ENCODE measurements around the gene ESPN.
A peak's percentile ranks its signal among the peaks of the same experiment; 100 is the strongest.

The ESPN gene

DNA sequence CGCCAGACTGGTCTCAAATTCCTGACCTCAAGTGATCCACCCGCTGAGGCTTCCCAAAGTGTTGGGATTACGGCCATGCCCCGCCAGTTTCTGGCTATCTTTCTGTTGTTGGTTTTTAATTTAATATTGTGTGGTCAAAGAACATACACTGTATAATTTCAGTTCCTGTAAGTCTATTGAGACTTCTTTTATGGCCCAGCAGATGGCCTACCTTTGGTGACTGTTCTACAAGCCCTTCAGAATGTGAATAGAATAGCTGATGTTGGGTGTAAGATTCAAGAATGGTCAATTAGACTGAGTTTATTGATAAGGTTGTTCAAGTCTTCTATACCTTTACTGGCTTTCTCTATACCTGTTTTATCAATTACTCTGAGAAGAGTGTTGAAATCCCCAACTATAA lies 15.5 kb upstream of the ESPN start:
- DNase-seq: peak in 1 of 2 experiments; percentile 16

DNA sequence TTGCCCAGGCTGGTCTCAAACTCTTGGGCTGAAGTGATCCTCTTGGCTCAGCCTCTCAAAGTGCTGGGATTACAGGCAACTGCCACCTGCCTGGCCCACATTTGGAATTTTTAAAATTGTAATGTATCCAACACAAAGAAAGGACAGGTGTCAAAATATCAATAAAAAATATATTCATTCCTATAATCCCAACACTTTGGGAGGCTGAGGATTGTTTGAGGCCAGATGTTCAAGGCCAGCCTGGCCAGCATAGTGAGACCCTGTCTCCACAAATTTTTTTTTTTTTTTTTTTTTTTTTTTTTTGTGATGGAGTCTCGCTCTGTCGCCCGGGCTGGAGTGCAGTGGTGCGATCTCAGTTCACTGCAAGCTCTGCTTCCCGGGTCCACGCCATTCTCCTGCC lies 14.8 kb upstream of the ESPN start:
- DNase-seq: no peak

DNA sequence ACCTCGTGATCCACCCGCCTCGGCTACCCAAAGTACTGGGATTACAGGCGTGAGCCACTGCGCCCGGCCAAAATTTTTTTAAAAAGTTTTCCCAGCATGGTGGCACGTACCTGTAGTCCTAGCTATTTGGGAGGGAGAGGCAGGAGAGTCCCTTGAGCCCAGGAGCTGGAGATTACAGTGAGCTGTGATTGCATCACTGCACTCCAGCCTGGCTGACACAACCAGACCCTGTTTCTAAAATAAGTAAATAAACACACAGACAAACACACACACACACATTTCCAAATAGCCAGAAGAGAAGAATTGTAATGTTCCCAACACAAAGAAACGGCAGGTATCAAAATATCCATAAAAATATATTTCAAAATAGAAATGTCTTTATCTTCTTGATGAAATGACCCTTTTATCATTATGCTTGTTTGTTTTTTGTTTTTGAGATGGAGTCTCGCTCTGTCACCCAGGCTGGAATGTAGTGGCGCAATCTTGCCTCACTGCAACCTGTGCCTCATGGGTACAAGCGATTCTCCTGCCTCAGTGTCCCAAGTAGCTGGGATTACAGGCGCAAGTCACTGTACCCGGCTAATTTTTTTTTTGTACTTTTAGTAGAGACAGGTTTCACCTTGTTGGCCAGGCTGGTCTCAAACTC lies 14.2 kb upstream of the ESPN start:
- DNase-seq: no peak

DNA sequence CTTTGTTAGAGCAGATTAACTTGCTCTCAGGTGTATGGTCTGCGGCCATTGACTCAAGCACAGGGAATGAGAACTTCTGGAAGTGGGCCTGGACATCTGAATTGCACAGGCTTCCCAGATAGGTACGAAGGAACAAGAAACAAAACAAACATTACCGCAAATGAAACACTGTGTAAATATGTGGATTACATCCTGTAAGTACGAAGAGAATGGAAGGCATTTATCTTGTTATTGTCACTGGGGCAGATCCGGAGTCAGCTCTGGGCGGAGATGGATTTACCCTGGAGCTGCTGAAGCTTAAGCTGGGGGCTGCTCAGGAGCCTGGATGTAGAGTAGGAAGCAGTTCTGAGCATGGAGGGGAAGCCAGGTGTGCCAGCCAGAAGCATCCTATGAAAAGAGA lies 11.7 kb upstream of the ESPN start:
- no peak for DNase-seq

- DNase-seq: no peak
Observed at GRCh38 chr1:6414443-6414844, 10.1 kb upstream of the ESPN start.

DNA sequence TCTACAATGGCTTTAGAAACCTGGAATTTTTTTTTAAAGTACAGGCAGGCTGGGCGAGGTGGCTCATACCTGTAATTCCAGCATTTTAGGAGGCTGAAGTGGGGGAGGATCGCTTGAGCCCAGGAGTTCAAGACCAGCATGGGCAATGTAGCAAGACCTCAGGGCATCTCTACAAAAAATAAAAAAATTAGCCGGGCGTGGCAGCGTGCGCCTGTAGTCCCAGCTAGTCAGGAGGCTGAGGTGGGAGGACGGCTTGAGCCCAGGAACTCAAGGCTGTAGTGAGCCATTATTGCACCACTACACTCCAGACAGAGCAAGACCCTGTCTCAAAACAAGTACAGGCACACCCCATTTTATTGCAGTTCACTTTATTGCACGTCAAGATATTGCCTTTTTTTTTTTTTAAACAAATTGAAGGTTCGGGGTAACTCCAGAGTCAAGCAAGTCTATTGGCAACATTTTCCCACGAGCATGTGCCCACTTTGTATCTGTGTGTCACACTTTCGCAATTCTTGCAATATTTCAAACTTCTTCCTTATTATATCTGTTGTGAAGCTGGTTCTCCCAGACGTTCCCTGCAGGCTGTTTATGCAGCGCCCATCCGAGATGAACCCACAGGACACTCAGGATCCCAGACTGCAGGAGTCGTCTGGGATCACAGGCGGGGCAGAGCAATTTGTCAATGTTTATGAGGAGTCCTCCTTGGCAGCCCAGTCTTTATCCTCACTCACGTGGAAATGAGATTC lies 9.5 kb upstream of the ESPN start:
- no peak for DNase-seq

GRCh38 chr1:6416295-6416656 lies 8.3 kb upstream of the ESPN start:
- DNase-seq: no peak

DNA sequence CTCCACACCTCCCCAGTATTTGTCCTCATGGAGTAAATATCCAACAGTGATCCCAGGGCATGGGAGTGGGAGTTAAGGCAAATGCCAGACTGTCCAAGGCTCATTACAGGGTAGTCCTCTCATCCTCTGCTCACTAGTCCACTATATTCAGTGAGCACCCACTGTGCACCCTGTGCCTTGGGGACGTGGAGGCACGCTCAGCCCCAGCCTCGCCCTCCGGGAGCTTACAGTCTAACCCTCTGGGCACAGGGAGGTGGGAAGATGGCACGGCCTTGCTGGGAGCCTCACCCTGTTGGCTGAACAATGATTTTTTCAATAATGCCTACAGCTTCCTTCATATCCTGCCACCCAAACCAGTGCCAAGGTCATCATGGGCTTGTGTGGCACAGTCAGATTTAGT lies 7.7 kb upstream of the ESPN start:
- DNase-seq: no peak

- DNase-seq: no peak
Observed at GRCh38 chr1:6417961-6418667, 6.5 kb upstream of the ESPN start.

DNA sequence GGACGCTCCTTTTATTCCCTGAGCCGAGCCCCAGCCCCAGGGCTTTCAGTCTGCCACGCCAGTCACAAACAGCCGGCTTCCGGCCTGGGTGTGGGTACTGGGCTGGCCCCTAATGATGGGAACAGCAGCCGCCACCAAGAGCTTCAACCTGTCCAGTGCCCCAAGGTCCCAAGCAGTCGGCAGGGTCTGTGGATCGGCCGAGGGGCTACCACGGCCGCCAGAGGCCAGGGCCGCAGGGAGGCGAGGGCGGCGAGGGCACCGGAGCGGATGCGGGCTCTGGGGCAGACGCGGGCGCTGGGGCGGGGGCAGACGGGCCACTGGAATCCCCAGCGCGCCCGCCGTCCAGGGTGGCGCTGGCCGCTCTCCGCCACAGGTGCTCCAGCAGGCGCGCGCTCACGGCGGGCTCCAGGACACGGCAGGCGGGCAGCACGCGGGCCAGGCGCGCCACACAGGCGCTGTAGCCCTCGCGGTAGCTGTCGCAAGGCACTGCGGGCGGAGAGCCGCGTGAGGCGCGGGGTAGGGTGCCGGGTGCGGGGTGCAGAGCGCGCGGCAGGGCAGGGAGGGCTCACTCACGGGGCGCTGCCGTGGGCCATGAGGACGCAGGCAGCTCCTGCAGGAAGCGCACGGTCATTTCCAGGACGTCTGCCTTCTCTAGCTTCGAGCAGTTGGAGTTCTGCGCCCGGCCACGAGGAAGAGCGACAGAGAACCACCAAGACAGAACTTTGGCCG lies 5.7 kb upstream of the ESPN start:
- no peak for DNase-seq

GRCh38 chr1:6419397-6419803 lies 5.2 kb upstream of the ESPN start:
- no peak for DNase-seq

DNA sequence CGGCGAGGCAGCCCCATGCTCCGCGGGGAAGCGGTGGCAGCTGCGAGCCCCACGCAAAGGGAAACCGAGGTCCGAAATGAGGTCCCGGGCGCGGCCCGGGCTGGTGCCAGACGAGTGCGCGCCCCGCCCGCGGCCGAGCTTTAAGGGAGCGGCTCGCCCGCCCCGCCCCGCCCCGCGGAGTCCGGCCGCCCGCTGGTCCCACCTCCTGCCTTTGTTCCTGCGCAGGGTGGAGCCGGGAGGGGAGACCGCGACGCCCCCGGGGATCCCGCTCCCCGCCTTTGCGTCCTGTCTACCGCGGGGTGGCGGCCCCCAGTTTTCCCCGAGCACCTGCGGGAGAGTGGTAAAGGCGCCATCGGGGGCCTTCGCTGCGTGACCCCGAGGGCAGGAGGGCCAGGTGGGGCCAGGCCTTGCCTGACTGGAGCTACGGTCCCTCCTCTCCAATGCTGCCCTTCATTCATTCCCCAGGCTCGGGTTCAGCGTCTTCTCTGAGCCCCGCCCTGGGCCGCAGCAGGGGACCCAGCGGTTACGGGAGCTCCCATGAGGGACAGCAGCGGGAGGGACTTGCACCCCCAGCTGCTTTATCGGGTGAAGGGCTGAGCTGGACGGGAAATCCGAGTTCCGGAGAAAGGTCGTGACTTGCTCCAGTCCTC lies 4.6 kb upstream of the ESPN start, which contains the start of gene HES2:
Gene HES2 (minus strand): TSS at position 116 of the 650 bp plus-strand sequence. CDS start 99 bp downstream, at position 17.
- no peak for DNase-seq

DNA sequence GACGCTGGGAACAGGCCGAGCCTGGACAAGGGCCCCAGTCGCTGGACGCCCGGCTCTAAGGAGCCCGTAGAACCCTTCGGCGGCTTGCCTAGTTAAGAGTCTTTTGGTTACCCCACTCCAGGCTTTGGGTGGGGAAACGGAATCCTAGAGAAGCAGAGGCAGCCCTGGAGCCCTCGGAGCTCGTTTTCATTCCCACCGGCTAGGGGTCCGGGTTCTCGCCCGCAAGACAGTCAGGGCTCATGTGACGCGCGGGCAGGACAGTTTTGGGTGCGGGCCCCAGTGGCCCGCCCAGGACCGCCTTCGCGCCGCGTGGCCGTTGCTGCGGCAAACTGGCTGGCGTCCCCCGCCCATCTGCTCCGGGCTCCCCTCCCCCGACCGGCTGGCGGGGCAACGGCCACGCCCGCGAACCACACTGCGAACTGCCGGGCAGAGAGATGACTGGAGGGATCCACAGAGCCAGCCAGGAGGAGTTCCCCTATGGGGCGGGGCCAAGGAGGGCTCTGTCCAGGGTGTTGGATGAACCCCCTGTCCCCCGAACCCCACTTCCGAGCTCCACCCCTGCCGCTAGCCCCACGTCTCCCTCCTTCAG lies 4.0 kb upstream of the ESPN start:
- no peak for DNase-seq

DNA sequence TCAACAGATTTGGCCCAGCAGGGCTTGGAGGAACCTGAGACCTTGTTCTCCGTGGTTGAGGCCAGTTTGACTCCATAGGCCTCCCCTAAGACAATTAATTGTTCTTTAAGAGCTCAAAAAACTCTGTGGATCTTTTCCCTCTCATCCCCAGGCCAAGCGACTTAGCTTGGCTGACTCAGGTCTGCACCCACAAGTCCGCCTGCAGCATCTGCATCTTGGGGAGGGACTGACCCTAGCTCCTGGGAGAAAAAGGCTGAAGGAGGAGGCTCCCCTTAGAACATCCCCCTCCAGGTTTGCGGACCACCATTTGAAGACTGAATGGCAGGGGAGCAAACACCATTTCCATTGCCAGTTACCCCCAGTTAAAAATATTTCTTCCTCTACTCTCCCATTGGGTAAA lies 3.3 kb upstream of the ESPN start:
- DNase-seq: no peak

DNA sequence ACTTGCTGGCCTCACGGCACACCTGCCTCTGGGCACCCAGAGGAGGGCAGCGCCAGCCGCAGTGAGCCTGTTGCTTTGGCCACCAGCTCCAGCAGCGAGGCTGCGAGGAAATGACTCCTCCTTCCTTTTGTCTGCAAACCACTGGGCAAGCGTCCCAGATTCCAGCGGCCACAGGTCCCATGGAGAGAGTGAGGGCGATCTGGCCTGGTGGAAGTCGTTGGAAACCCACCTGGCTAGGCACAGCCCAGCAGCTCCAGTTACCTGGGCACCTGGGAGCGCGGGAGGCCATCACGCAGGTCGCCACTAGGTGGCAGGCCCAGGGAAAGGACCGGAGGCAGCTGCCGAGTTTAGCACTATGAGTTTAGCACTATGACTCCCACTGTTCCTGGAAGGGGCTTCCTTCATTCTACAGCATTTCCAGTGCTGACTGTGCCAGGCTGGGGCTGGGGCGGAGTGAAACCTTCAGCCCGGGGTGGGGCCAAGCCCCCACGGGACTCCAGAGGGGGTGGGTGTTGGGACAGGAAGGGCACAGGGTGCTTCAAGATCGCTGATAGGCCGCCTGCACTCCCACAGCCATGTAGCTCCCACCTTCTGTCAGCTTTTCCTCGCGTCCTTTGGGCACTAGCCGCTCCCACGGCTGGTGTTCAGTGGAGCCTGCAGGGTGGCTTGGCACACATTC lies 1.1 kb upstream of the ESPN start:
- no peak for DNase-seq

DNA sequence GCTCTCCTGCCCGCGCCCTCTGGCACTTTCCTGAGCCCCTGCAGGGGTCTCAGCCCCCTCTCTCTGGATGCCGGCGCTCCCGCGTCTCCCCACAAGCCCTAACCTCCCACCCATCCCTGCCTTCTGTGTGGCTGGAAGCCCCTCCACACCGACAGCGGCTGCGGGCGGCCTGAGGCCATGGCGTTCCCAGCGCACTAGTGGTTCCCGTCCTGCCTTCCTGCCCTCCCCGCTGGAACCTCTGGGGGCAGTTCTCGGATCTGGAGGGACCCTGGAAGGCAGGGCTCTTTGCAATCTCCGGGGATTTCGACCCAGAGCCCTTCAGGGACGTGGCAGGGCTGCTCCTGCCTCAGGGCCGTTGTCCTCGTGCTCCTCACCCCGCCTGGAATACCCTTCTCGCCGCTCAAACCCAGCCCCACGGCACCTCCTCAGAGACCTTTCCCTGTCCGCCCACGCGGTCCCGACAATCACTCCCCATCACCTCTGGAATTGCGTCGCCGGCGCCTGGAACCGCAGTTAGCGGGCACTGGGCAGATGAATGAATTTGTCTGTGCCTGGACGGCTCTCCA lies 493 bp upstream of the ESPN start:
- no peak for DNase-seq

DNA sequence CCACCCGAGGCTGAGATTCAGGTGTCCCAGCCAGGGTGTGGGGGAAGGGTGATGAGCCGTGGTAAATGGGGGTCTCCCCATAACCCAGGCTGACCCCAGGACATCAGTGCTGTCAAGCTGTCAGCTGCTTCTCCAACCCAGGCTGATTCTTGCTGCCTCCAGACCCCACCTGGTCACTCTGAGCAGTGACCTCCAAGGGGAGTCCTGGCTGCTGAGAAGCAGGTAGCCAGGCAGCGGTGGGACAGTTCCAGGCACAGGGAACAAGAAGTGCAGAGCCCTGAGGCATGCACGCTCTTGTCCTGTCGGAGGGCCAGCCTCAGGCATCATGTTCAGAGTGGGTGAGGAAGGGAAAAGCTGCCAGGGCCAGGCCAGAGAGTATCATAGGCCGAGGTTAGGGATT lies 1.1 kb downstream of the ESPN start:
- DNase-seq: no peak

GRCh38 chr1:6426277-6426971 lies 1.8 kb downstream of the ESPN start:
- DNase-seq: no peak

DNA sequence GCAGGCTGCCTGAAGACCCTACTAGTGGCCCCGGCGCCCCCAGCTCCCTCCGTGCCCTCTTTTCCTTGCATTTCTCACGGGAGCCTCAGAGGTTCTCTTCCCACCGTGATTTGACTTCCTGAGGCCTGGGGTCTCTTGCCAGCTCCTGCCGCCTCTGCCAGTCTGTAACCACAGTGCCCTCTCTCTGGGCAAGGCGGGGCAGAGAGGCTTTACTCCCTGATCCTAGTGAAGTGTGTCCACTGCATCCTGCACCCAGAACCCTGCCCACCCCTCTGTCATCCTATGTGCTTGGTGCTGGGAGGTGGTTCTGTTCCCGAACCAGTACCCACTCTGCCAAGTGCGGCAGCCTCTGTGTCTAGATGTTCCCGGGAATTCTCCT lies 2.4 kb downstream of the ESPN start:
- no peak for DNase-seq

GRCh38 chr1:6427441-6428390 lies 3.1 kb downstream of the ESPN start:
- DNase-seq: no peak
